Measurements from ENCODE around the gene ZNF683. TPM values are rescaled to one million over a fixed set of nuclear protein-coding genes. Genes with fewer than 3 reads are reported as not detected.

The ZNF683 gene
- total RNA-seq, 1 donor: not detected

DNA sequence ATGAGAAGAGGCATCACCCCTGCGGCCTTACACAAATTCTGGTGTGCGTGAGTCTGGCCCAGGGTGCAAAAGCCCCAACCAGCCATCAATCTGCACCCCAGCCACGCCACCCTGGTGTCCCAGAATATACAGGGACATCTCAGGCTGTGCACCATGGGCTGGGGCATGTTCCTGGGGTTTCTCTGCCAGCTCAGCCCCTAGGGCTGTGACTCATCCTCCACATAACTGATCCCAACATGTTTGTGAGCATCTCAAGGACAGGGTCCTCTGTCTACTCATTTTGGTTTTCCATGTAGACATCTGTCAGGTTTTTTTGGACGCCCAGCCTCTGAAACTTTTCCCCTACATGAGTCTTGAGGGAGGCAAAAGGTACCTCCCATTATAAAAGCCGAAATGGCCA lies 511 bp downstream of the ZNF683 start:
- no peak overlapping the region for H3K4me2 ChIP-seq (ENCODE audit: insufficient read depth, low read length)
- no peaks in the 10 kb centered on the region for H3K9me3 ChIP-seq (ENCODE audit: low read depth, low read length)
- no peak overlapping the region for H2AFZ ChIP-seq (ENCODE audit: low read length)
- no peaks in the 10 kb centered on the region for H3K79me2 ChIP-seq (ENCODE audit: insufficient read depth, low read length)
- H3K27ac ChIP-seq (ENCODE audit: low read depth, low read length): no peak overlapping the region
- peaks cover 9% of the 10 kb centered on the region for H3K4me1 ChIP-seq (ENCODE audit: insufficient read depth, low read length)
- H3K27me3 ChIP-seq (ENCODE audit: insufficient read depth, low read length): no peaks in the 10 kb centered on the region
- H3K36me3 ChIP-seq (ENCODE audit: insufficient read depth, low read length): no peaks in the 10 kb centered on the region
- no peak overlapping the region for H3K4me3 ChIP-seq (ENCODE audit: insufficient read depth, low read length)
- DNase-seq (ENCODE audit: insufficient read length, low spot score, missing footprints): peak; percentile 76
- no peaks in the 10 kb centered on the region for H4K20me1 ChIP-seq (ENCODE audit: insufficient read depth, low read length)
- TF ChIP-seq, protein P1, sequence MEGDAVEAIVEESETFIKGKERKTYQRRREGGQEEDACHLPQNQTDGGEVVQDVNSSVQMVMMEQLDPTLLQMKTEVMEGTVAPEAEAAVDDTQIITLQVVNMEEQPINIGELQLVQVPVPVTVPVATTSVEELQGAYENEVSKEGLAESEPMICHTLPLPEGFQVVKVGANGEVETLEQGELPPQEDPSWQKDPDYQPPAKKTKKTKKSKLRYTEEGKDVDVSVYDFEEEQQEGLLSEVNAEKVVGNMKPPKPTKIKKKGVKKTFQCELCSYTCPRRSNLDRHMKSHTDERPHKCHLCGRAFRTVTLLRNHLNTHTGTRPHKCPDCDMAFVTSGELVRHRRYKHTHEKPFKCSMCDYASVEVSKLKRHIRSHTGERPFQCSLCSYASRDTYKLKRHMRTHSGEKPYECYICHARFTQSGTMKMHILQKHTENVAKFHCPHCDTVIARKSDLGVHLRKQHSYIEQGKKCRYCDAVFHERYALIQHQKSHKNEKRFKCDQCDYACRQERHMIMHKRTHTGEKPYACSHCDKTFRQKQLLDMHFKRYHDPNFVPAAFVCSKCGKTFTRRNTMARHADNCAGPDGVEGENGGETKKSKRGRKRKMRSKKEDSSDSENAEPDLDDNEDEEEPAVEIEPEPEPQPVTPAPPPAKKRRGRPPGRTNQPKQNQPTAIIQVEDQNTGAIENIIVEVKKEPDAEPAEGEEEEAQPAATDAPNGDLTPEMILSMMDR (IDR thresholded peaks at IDR 0.05; ENCODE audit: extremely low read depth, low read depth, low read length): no peak

DNA sequence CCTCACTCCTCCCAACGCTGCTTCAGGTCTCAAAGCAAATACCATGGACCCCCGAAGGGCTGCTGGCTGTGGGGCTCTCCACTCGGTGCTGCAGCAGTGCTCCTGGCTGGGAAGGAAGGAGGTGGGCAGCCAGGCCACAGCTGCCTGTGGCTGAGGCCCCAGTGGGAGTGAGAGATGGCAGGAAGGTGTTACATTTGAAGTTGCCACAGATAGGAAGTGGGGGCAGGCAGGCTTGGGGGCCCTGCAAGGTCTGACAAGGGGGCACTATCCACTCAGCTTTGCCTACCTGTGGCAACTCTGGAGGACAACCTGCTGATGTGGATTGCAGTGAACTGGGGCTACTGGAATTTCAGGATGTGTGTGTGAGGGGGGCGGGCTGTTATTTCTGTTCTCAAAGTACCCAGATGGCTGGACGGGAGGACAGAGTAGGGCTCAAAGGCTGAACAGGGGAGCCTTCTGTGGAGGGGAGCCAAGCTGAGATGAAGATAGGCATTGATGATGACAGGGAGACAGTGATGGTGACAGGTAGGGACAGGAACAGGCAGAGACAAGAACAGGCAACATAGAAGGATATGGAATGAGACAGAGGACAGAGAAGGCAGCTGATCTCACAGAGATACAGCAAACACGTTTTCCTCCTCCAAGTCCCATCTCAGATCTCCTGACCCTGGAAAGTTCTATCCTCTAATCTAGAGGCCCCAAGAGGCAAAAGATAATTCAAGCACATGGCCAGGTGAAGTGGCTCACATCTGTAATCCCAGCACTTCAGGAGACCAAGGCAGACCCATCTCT lies 1.8 kb downstream of the ZNF683 start:
- Histone ChIP-seq H3K4me3 (ENCODE audit: insufficient read depth, low read length) (no peak overlapping the region), H3K36me3 (ENCODE audit: insufficient read depth, low read length) (no peaks in the 10 kb centered on the region), H4K20me1 (ENCODE audit: insufficient read depth, low read length) (no peaks in the 10 kb centered on the region), H2AFZ (ENCODE audit: low read length) (no peak overlapping the region), H3K27me3 (ENCODE audit: insufficient read depth, low read length) (no peaks in the 10 kb centered on the region), H3K4me1 (ENCODE audit: insufficient read depth, low read length) (peaks cover 9% of the 10 kb centered on the region), H3K9me3 (ENCODE audit: low read depth, low read length) (no peaks in the 10 kb centered on the region), H3K79me2 (ENCODE audit: insufficient read depth, low read length) (no peaks in the 10 kb centered on the region), H3K4me2 (ENCODE audit: insufficient read depth, low read length) (no peak overlapping the region), H3K27ac (ENCODE audit: low read depth, low read length) (no peak overlapping the region)
- TF ChIP-seq, protein P1 (IDR thresholded peaks at IDR 0.05; ENCODE audit: extremely low read depth, low read depth, low read length): no peak
- peak; percentile 32 for DNase-seq (ENCODE audit: insufficient read length, low spot score, missing footprints)

DNA sequence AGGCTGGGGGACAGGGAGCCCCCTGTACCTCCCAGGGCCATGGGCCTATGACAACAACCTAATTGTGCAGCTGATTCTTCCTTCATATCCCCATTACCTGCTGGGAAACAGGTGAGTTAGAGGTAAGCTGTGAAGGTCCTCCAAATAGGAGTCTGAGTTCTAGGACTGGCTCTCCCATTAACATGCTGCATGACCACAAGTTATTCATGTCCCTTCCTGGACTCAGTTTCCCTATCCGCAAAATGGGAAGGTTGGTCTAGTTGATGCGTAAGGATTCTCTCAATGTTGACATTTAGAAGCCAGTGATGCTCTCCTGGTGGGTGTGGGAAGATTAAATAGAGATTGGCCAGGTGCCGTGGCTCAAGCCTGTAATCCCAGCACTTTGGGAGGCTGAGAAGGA lies 4.1 kb downstream of the ZNF683 start:
- Histone ChIP-seq H4K20me1 (ENCODE audit: insufficient read depth, low read length) (no peaks in the 10 kb centered on the region), H3K4me3 (ENCODE audit: insufficient read depth, low read length) (no peak overlapping the region), H3K27ac (ENCODE audit: low read depth, low read length) (no peak overlapping the region), H3K79me2 (ENCODE audit: insufficient read depth, low read length) (no peaks in the 10 kb centered on the region), H3K4me2 (ENCODE audit: insufficient read depth, low read length) (no peak overlapping the region), H3K4me1 (ENCODE audit: insufficient read depth, low read length) (peaks cover 3% of the 10 kb centered on the region), H3K36me3 (ENCODE audit: insufficient read depth, low read length) (no peaks in the 10 kb centered on the region), H3K9me3 (ENCODE audit: low read depth, low read length) (no peaks in the 10 kb centered on the region), H2AFZ (ENCODE audit: low read length) (no peak overlapping the region), H3K27me3 (ENCODE audit: insufficient read depth, low read length) (peaks cover 6% of the 10 kb centered on the region)
- TF ChIP-seq, protein P1 (IDR thresholded peaks at IDR 0.05; ENCODE audit: extremely low read depth, low read depth, low read length): no peak
- DNase-seq (ENCODE audit: insufficient read length, low spot score, missing footprints): no peak

DNA sequence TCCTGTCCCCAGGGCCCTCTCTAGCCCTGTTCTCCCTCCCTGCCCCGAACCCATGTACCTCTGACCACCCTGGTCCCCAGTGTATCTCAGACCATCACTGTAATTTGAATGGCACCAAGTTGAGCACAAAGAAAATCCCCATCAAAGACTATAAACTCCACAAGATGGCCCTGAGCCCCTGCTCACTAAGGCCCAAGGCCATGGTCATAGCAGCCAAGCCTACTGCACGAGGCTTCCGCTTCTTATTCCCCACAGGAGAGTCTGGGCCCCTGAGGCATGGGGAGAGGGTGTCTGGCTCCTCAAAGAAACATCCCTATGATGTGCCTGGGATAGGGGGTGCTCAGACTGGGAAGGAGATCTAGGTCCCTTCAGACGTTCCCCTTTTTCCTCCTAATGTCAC lies 4.5 kb downstream of the ZNF683 start:
- Histone ChIP-seq H3K4me3 (ENCODE audit: insufficient read depth, low read length) (no peak overlapping the region), H3K27ac (ENCODE audit: low read depth, low read length) (no peak overlapping the region), H3K4me2 (ENCODE audit: insufficient read depth, low read length) (no peak overlapping the region), H3K27me3 (ENCODE audit: insufficient read depth, low read length) (peaks cover 11% of the 10 kb centered on the region), H3K79me2 (ENCODE audit: insufficient read depth, low read length) (no peaks in the 10 kb centered on the region), H2AFZ (ENCODE audit: low read length) (no peak overlapping the region), H3K4me1 (ENCODE audit: insufficient read depth, low read length) (no peaks in the 10 kb centered on the region), H3K9me3 (ENCODE audit: low read depth, low read length) (no peaks in the 10 kb centered on the region), H4K20me1 (ENCODE audit: insufficient read depth, low read length) (no peaks in the 10 kb centered on the region), H3K36me3 (ENCODE audit: insufficient read depth, low read length) (no peaks in the 10 kb centered on the region)
- TF ChIP-seq, protein P1 (IDR thresholded peaks at IDR 0.05; ENCODE audit: extremely low read depth, low read depth, low read length): no peak
- DNase-seq (ENCODE audit: insufficient read length, low spot score, missing footprints): no peak
